Superior temporal gyrus (tissue), 1 donor: ENCODE results near the gene PSMC5.
A peak's percentile ranks its signal among the peaks of the same experiment; 100 is the strongest.
"Not testable (repeated sequence)": the region's sequence is repeated elsewhere in the genome, so short reads cannot be mapped to it uniquely, and the experiment has no call there.

Experiments
- DNase-seq: peaks from one replicate; pipeline ENCODE4 v3.0.0-alpha.2; 2016; ENCODE audit errors: extremely low spot score

The PSMC5 gene

GRCh38 chr17:63838631-63839171 is 11.5 kb downstream of the PSMC5 start:
- DNase-seq = peak; percentile 92

GRCh38 chr17:63840591-63841349 is 13.5 kb downstream of the PSMC5 start:
- DNase-seq = peak; percentile 46

- peak; percentile 61 for DNase-seq
Measured at GRCh38 chr17:63841350-63842172, 14.3 kb downstream of the PSMC5 start.

- no peak for DNase-seq
Measured at GRCh38 chr17:63842173-63842539, 14.9 kb downstream of the PSMC5 start.

- DNase-seq = peak; percentile 97
Measured at GRCh38 chr17:63842540-63843386, 15.5 kb downstream of the PSMC5 start, which contains the start of gene SMARCD2. Gene SMARCD2, minus strand, starts transcription at chr17:63842685. Its CDS starts 11 bp downstream, at chr17:63842674.

- DNase-seq = not testable (repeated sequence)
Measured at GRCh38 chr17:63843387-63843888, 16.2 kb downstream of the PSMC5 start.

- no peak for DNase-seq
Measured at GRCh38 chr17:63843910-63844677, 16.9 kb downstream of the PSMC5 start.

- no peak for DNase-seq
Measured at GRCh38 chr17:63845509-63845908, 18.3 kb downstream of the PSMC5 start.

GRCh38 chr17:63847525-63848249 is 20.5 kb downstream of the PSMC5 start:
- no peak for DNase-seq

- peak; percentile 87 for DNase-seq
Measured at GRCh38 chr17:63848834-63849689, 21.8 kb downstream of the PSMC5 start.

GRCh38 chr17:63850401-63850800 is 23.2 kb downstream of the PSMC5 start:
- DNase-seq = no peak

- DNase-seq = no peak
Measured at GRCh38 chr17:63853260-63853659, 26.0 kb downstream of the PSMC5 start.

GRCh38 chr17:63854709-63855108 is 27.5 kb downstream of the PSMC5 start:
- no peak for DNase-seq

- no peak for DNase-seq
Measured at GRCh38 chr17:63855185-63855584, 28.0 kb downstream of the PSMC5 start.

GRCh38 chr17:63856425-63856824 is 29.2 kb downstream of the PSMC5 start:
- not testable (repeated sequence) for DNase-seq

GRCh38 chr17:63859257-63859656 is 32.0 kb downstream of the PSMC5 start:
- DNase-seq = no peak

- DNase-seq = not testable (repeated sequence)
Measured at GRCh38 chr17:63866625-63867024, 39.4 kb downstream of the PSMC5 start.

GRCh38 chr17:63869491-63870291 is 42.5 kb downstream of the PSMC5 start:
- not testable (repeated sequence) for DNase-seq
